ENCODE data around the gene ITGA11. TPM values are rescaled to one million over a fixed set of nuclear protein-coding genes. Genes with fewer than 3 reads are reported as not detected.

The ITGA11 gene
- total and polyA plus RNA-seq, 2 of the 4 experiments (the other 2 are of a cell fraction) = 4.1 to 6.6 TPM

DNA sequence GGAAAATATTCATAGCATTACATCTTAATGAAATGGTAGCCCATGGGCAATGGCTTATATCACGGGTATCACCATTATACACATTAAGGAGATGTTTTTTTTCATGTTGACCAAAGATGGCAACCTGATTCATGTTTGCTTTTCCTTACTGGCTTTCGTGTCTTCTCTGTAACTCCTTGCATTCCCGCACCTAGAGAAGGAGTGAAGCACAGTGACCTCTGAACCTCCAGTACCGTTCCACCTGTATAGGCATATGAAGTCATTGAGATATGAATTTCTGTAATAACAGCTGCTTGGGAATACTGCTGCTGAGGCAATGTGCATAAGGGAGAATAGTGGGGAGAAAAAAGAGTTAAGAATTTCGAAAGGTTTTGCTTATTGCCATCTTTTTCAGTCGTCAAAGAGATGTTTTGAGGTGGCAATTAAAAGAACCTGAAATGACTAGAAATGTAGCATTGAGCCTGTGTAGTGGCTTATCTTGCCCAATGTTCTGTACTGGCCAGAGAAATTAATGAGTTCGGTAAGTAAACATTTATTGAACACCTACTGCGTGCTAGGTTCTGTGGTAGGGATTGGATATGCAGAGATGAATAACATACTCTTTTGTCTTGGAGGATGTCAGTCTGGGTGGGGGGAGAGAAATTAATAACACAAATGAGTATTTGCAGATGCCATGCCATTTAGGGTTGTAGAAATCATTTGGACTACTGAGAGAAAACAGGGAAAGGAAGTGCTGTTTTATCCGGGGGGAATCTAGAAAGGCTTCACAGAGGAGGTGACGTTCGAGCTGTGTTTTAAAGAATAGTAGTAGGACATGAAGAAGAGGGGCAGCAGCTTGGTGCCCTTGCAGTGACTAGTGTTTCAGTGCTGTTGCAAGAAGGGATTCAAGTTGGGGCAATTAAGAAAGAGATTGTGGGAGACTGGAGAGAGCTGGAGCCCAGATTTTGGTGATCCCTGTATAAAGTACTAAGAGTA is 151.9 kb downstream of the ITGA11 start:
- no peaks in the 10 kb centered on the region for H3K27me3 ChIP-seq (ENCODE audit: control insufficient read depth, insufficient read depth, low read length)
- intact Hi-C loops (cut with micrococcal nuclease) = no loop called here
- dilution Hi-C loops (cut with HindIII; ENCODE audit: low sequenced_read_pairs, unreplicated experiment) = no loop called here
- peak overlapping the region; percentile 81; the same call in 1 of the 2 replicates for H3K23ac ChIP-seq (ENCODE audit: low read depth, low read length)
- in situ Hi-C loops (cut with MboI; ENCODE audit: low sequenced_read_pairs) = no loop called here
- H2BK120ac ChIP-seq (ENCODE audit: low read depth, low read length) = no peak overlapping the region
- ATAC-seq (ENCODE audit: low read depth) (no peak), DNase-seq (no peak)
- H3K18ac ChIP-seq (ENCODE audit: low read depth, low read length) = no peak overlapping the region
- H2AK5ac ChIP-seq (ENCODE audit: low read depth, low read length) = peak overlapping the region; percentile 45; the same call in 1 of the 2 replicates
- H4K5ac ChIP-seq (ENCODE audit: low read depth, low read length) = no peak overlapping the region; the same call in 1 of the 2 replicates
- peaks cover 63% of the 10 kb centered on the region for H4K20me1 ChIP-seq (ENCODE audit: insufficient read depth, low read length)
- peak overlapping the region; percentile 41 for H3K4me3 ChIP-seq (ENCODE audit: insufficient read depth, low read depth, low read length)
- no peak overlapping the region for H4K91ac ChIP-seq (ENCODE audit: insufficient read depth, low read depth, low read length)
- H2BK15ac ChIP-seq (ENCODE audit: low read depth, low read length) = no peak overlapping the region
- H2BK5ac ChIP-seq (ENCODE audit: low read depth, low read length, poor library complexity, severe bottlenecking) = peak overlapping the region; percentile 97
- peak overlapping the region; percentile 29; the same call in 1 of the 2 replicates for H3K4ac ChIP-seq (ENCODE audit: low read depth, low read length)
- CTCF ChIA-PET = interaction anchor here (0.9 kb wide), 1 partner anchor 28 kb away, joined by 3 read pairs; no protein-coding TSS in a partner anchor
- no peak for TF ChIP-seq FOS (IDR thresholded peaks at IDR 0.05; ENCODE audit: low read depth, low read length)
- TF ChIP-seq, protein P1, sequence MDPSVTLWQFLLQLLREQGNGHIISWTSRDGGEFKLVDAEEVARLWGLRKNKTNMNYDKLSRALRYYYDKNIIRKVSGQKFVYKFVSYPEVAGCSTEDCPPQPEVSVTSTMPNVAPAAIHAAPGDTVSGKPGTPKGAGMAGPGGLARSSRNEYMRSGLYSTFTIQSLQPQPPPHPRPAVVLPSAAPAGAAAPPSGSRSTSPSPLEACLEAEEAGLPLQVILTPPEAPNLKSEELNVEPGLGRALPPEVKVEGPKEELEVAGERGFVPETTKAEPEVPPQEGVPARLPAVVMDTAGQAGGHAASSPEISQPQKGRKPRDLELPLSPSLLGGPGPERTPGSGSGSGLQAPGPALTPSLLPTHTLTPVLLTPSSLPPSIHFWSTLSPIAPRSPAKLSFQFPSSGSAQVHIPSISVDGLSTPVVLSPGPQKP (IDR thresholded peaks at IDR 0.05; ENCODE audit: borderline replicate concordance, low read depth, low read length) = no peak
- no peak for TF ChIP-seq CHD1 (IDR thresholded peaks at IDR 0.05; ENCODE audit: low read depth, low read length)
- no peak for TF ChIP-seq MXI1 (IDR thresholded peaks at IDR 0.05; ENCODE audit: borderline replicate concordance, low read depth, low read length)
- TF ChIP-seq, protein P2, sequence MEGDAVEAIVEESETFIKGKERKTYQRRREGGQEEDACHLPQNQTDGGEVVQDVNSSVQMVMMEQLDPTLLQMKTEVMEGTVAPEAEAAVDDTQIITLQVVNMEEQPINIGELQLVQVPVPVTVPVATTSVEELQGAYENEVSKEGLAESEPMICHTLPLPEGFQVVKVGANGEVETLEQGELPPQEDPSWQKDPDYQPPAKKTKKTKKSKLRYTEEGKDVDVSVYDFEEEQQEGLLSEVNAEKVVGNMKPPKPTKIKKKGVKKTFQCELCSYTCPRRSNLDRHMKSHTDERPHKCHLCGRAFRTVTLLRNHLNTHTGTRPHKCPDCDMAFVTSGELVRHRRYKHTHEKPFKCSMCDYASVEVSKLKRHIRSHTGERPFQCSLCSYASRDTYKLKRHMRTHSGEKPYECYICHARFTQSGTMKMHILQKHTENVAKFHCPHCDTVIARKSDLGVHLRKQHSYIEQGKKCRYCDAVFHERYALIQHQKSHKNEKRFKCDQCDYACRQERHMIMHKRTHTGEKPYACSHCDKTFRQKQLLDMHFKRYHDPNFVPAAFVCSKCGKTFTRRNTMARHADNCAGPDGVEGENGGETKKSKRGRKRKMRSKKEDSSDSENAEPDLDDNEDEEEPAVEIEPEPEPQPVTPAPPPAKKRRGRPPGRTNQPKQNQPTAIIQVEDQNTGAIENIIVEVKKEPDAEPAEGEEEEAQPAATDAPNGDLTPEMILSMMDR (conservative IDR thresholded peaks at IDR 0.05; ENCODE audit: low read depth, low read length) = no peak
- no peak for TF ChIP-seq RCOR1 (IDR thresholded peaks at IDR 0.05; ENCODE audit: insufficient replicate concordance, low read length)
- TF ChIP-seq MAFK (IDR thresholded peaks at IDR 0.05; ENCODE audit: low read depth, low read length) = no peak
- no peak for TF ChIP-seq RAD21 (IDR thresholded peaks at IDR 0.05; ENCODE audit: low read length)
- TF ChIP-seq BHLHE40 (IDR thresholded peaks at IDR 0.05; ENCODE audit: low read depth, low read length) = no peak
- TF ChIP-seq MAZ (IDR thresholded peaks at IDR 0.05; ENCODE audit: borderline replicate concordance, low read depth, low read length) = no peak
- no peak for TF ChIP-seq CEBPB (IDR thresholded peaks at IDR 0.05; ENCODE audit: low read depth, low read length)
- no peak for TF ChIP-seq RFX5 (IDR thresholded peaks at IDR 0.05; ENCODE audit: low read depth, low read length)
- no peak for TF ChIP-seq POLR2A (IDR thresholded peaks at IDR 0.05; ENCODE audit: low read depth, low read length)
- no TSS peak for BruUV-seq (replicated peaks)
- no peak overlapping the region for H2AK9ac ChIP-seq (replicated peaks; ENCODE audit: low read depth, low read length, poor library complexity)
- peak overlapping the region; percentile 84 for H3K9ac ChIP-seq (ENCODE audit: low read depth, low read length)
- peaks cover 8% of the 10 kb centered on the region for H3K36me3 ChIP-seq (ENCODE audit: control insufficient read depth, insufficient read depth, low read length)
- peaks cover 13% of the 10 kb centered on the region for H3K4me1 ChIP-seq (ENCODE audit: control insufficient read depth, insufficient read depth, low read length)
- peaks cover 3% of the 10 kb centered on the region; the same call in 1 of the 2 replicates for H3K9me3 ChIP-seq (ENCODE audit: control insufficient read depth, insufficient read depth, low read length)
- no peak overlapping the region for H2BK20ac ChIP-seq (ENCODE audit: low read depth, low read length)
- peaks cover 5 to 45% of the 10 kb centered on the region in 2 experiments; a peak in 3 of 4 replicates for H3K79me1 ChIP-seq (ENCODE audit: low read depth in 1 of 2, low read length in 2 of 2)
- H2AFZ ChIP-seq (replicated peaks; ENCODE audit: low read length, poor library complexity) = no peak overlapping the region
- WGBS, 2 experiments (ENCODE audit: extremely low coverage in 2 of 2, insufficient read length in 1 of 2) = 60% methylated on average over 2 of the region's 11 CpGs; no CpG with 5 or more reads in 1 of the 2 experiments
- H3K14ac ChIP-seq (replicated peaks; ENCODE audit: low read depth, low read length) = peak overlapping the region; percentile 83; the same call in 1 of the 2 replicates
- peak overlapping the region; percentile 50; the same call in 1 of the 2 replicates for H3K27ac ChIP-seq (ENCODE audit: insufficient read depth, low read length)
- 0 out of 2 replicates have a peak overlapping the region, but pooled peaks have one; percentile 24 for H3K56ac ChIP-seq (ENCODE audit: extremely low read depth, insufficient read depth, low read length)
- POLR2A ChIA-PET (ENCODE audit: unreplicated experiment) = no interaction called here
- peak overlapping the region; percentile 98 for H3K4me2 ChIP-seq (ENCODE audit: low read depth, low read length)
- H3K9me1 ChIP-seq (ENCODE audit: insufficient read depth, low read length) = peaks cover 2% of the 10 kb centered on the region; the same call in 1 of the 2 replicates
- H4K8ac ChIP-seq (ENCODE audit: low read depth in 2 of 2, low read length in 2 of 2) = no peak overlapping the region; a peak in 1 of 4 replicates

All from IMR-90 (cell line).